ENCODE measurements around the gene CWH43.
"Not testable (repeated sequence)": the region's sequence is repeated elsewhere in the genome, so short reads cannot be mapped to it uniquely, and the experiment has no call there.

Gene CWH43

DNA sequence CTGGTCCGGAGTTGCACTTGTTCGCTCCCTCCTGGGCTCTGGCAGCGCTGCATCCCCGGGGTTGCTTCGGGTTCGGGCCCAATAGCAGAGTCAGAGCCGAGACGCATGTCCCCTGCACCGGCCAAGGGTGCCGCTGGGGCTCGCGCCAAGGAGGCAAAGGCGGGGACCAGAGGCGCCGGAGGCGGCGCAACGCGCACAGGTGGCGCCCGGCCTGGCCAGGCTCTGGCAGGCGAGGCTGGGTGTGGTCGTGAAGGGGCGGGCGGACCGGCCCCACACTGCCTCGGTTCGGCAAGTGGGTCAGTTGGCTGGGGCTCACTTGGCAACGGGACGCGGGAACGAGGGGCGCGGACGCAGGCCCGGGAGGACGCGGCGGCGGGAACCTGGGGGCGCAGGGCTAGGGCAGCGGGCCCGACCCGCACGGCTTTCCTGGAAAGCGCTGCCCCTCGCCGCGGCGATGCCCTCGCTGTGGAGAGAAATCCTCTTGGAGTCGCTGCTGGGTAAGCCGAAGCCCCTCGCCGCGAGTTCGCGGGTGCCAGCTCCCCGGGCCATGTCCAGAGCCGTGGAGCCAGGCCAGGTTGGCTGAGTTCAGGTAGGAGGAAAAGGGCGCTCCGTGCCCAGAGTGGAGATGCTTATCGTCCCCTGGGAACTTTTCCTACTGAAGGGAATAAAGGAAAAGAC is at the start of gene CWH43:
TSS of gene CWH43 (plus strand) at position 300 of the 678 bp plus-strand sequence. CDS start at position 455, 155 bp downstream.
- DNase-seq: no peak

DNA sequence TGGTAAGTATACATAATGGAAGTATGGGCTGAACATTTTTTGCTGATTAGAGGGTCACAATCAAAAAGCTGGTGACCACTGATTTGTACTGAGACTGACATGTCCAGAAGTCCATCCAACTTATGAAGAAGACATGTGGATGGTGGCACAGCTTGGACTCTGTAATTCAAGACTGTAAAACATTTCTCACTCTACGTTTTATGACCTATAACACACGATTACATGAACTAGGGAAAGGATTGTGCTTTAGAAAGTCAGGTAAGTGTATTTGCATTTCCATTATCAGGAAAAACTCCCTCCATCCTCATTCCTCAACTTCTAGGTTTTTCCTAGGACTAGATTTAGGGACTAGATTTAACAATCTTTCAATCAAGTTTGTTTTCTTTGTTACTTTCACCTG is 49.0 kb upstream of the CWH43 start:
- no peak for DNase-seq

DNA sequence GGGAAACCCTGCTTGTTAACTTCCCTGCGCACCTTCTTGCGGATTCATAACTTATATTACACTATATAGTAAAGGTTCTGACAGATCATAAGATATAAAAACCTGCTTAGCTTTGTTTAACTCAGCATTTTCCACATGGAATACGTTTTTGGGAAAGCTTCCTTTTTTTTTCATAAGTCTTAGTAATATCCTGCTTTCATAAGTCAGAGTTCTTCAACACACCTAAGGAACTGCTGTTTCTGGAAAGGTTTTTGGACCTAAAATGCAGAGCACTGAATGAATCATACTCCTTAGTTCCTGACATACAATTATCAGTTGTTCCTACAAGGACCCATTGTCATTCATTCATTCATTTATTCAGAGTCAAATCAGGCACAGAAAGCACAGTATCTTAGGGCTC is 47.2 kb upstream of the CWH43 start:
- no peak for DNase-seq

DNA sequence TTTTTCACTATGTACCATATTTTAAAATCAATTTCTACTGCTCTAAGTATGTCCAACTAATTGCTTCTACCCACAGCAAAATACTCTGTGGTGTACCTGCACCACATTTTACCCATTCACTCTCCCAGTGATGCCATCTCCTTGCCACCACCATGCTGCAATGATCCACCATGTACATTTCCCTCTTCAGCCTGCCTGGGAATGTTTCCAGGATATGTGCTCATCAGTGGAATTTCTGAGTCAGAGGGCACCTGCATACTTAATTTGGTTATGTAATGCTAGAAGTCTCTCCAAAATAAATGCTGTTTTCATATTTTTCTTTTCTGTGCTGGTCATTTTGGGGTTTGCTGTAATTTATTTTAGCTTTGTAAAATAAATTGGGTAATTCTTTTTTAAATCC is 46.3 kb upstream of the CWH43 start:
- no peak for DNase-seq

DNA sequence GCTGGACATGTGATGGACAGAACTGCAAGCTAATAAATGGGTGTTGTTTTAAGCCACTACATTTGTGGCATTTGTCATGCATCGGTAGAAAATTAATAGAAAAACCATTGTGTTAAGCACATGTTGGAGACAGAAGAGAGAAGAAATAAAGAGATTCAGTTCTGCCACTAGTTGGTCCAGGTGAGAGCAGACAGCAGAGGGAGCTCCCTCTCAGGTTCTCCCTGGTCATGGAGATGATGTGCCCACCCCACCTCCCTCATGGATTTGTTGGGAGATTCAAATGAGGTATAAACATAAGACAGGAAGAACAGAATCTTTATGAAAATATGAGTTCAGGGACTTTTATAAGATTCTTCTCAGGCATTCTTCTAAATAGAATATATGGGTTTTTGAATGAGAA is 42.7 kb upstream of the CWH43 start:
- DNase-seq: peak in 1 of 3 experiments; percentile 35

GRCh38 chr4:48944252-48944651 is 41.8 kb upstream of the CWH43 start:
- DNase-seq: peak in 1 of 3 experiments; percentile 25

DNA sequence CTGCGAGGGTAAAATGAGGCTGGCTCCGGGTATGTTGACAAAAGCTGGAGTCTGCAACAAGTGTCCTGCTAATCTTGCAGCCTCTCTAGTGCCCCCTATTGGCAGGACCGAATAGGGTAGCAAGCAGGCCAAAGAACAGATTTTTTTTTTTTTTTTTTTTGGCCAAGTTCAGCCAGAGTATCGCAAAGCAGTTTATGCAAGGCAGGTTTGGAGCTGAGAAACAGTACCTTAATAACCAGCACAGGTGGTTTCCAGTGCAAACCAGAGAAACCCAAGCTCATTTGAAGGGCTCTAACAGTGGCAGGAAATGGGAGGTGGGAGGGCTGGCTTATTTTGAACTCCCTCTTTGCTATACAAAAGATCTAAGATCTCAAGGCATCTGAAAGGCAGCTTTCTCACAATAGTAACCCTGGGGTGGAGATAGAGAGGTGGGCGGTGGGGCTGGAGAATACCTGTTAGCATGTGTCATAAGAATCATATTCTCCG is 41.3 kb upstream of the CWH43 start:
- peak in 1 of 3 experiments; percentile 25 for DNase-seq

DNA sequence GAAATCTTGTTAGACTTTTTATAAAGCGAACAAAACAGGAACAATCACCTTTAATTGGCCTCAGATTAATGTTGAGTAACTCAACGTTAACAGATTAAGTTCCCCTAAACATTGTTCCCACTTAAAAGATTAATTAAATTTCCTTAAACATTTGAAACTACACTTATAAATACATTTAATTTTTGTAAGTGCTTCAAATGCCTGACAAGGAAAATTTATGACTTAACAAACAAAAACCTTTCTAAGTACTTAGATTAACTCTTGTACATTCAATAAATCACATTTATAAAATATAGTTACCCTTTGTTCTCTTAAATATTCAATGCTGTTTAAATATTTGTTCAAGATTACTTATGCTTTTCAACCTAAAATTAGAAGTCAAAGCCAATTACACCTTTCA is 40.1 kb upstream of the CWH43 start:
- DNase-seq: peak; percentile 35 to 83 (median 35)

DNA sequence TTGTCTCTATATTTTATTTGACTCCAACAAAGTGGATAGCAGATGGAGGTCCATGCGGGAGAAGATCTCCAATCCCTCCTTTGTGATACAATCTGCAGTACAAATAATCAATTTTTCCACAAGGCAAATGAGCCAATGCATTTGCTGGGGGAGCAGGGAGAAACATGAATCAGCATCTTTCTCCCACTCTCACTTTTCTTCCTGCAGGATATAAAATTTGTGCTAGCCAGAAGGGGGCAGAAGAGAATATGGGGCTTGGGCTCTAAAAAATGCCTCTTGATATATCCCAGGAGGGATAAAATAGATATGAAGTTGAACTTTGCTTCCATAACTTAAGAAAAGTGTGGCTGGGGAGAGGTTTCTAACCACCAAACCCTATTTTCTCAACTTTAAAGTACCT is 38.3 kb upstream of the CWH43 start:
- DNase-seq: no peak

- no peak for DNase-seq
These were observed 37.0 kb upstream of the CWH43 start for GRCh38 chr4:48949086-48949485.

DNA sequence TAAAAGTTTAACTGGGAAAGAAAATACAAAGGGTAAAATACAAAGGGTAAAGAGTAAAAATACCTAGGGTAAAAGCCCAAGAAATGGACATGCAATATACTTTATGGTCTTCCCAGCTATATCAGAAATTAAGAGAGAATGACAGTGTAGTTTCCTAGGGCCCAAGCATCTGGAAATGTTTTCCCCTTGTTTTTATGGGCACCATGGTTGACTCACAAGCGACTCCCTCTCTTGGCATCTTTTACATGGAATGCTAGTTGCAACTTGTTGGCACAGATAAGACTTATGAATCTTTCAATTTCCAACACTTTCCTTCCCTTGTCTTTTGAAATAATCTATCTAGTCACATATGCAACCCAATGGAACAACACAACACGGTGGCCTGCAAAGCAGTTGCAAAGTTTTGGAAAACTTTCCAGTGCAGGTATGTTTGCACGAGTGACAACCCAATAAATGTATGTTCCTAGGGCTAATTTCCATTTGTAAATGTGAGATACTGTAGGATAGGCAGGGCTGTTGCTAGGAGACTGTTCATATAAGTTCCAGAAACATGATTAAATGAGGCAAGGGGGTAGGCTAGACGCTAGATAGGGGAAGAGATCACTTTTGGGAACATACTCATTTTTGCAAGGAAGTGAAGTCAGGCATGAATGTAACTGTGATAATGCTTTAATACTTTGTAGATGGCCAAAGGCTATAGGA is 36.4 kb upstream of the CWH43 start:
- no peak for DNase-seq

DNA sequence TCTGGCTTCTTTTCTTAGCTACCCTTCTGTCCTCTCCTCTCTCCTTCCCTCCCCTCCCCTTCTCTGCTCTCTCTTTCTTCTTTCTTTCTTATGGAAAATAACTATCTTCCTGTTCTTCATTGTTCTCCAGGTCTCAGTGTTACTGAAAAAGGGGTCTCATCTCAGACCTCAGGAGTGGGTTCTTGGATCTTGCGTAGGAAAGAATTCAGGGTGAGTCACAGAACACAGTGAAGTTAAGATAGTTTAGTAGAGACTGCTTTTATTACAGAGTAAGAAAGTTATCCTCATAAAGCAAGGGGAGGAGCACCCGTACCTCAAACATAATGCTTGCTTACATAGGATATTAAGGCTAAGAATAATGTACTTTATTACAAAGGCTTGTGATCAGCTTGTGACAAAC is 31.8 kb upstream of the CWH43 start:
- no peak for DNase-seq

GRCh38 chr4:48957366-48957765 is 28.7 kb upstream of the CWH43 start:
- DNase-seq: not testable (repeated sequence)

DNA sequence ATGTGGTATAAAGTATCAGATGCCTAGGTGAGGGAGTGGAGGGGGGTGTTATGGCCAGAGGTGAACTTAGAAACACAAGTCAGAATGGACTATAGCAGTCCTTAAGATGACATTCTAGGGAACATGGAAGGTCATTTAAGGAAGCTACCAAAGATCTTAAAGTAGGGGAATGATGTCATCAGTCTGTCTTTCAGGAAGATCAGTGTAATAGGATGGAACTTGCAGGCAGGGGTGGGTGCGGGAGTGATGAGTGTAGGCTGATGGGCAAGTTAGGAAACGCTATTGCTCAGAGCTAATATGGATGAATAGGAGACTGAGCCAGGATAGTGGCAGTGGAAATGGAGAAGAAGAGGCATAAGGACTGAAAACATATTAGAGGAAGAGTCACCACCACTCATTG is 27.5 kb upstream of the CWH43 start:
- no peak for DNase-seq

DNA sequence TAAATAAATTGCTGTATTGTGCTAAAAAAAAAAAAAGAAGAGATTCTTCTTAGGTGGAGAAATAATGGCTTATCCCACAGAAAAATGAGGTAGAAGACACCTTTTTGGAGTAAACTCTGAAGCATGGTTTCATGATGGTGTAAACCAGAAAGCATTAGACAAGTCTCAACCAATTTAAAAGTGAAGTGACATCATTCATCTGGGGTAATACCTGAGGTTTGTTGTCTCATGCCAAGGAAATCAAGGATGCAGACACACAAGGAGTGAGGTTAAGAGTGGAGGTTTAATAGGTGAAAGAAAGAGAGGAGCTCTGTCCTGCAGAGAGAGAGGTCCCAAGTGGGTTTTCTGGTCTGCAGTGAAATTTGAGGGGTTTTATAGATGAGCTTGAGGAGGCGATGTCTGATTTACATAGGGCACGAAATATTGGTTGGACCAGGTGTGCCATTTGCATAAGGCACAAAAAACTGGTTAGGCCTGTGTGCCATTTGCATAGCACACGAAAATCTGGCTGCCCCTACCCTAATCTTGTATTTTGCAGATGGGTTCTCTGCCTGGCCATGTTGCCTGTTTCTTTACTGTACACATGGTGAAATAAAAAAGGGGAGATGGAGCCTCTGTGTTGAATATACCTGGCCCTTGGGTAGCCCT is 25.0 kb upstream of the CWH43 start:
- peak in 1 of 3 experiments; percentile 30 for DNase-seq

- DNase-seq: no peak
These were observed 23.4 kb upstream of the CWH43 start for GRCh38 chr4:48962636-48963035.

- peak; percentile 57 to 91 (median 87) for DNase-seq
These were observed 22.9 kb upstream of the CWH43 start for GRCh38 chr4:48963042-48963679.

DNA sequence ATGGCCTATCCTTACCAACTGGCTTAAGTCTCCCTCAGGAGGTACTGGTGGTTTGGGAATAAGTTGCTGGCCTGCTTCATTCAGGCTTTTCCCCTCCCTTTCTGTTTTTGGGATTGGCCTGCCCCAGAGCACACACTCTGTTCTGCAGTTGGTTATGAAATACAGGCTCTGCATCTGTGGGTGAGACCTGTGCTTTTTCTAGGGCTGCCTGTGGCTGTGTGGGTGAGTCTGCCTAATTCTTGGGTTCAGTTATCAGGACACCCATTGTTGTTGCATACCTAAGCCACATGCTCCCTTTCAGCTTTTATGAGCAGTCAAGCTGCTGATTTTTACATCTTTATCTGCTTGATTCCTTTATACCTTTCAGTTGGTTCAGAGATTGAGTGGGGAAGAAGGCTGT is 19.0 kb upstream of the CWH43 start:
- DNase-seq: no peak

DNA sequence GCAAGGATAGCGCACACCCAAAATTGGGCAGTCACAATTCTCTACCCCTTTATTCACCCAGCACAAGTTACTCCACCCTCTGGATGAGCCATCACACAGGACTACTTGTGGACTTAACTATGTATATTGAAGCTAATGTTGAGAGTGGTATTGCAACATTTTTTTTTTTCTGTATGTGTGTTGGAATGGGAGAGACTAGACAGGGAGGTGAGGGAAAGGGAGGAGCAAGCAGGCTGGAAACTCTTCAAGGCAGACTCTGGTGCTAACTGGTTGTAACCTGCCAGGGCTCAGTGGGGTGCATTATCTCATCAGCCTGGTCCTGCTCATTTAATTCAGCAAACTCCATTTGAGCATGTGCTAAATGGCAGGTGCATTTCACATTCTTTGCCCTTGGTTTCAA is 18.4 kb upstream of the CWH43 start:
- DNase-seq: peak in 1 of 3 experiments; percentile 29

DNA sequence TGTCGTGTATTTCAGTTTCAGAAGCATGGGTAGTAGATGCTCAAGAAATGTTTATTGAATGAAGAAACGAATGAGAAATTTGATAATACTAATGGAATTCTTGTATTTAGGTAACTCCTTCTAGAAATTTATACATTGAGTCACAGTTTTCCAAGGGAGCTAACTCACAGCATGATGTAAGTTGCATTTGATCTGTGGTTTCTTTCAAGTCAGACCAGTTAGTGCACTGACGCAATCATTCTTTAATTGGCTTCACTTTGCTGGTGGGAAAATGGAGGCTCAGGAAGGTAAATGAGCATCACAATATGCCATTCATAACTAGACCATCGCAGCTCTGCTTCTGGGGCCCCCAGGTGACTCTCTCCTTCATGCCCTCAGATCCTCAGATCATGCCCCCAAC is 17.3 kb upstream of the CWH43 start:
- DNase-seq: no peak

DNA sequence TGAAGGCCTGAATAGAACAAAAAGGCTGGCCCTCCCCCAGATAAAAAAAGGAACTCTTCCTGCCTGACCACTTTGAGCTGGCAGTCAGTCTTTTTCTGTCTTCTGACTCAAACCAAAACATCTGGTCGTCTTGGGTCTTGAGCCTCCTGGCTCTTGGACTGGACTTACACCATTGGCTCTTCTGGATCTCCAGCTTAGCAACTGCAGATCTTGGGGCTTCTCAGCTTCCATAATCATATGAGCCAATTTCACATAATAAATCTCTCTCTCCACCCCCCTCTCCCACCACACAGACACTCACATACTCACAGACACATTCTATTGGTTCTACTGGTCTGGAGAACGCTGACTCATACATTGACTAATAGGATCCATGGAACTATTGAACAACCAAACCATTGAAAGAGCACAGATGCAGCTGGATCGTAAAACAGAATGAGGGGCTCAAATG is 15.6 kb upstream of the CWH43 start:
- no peak for DNase-seq

DNA sequence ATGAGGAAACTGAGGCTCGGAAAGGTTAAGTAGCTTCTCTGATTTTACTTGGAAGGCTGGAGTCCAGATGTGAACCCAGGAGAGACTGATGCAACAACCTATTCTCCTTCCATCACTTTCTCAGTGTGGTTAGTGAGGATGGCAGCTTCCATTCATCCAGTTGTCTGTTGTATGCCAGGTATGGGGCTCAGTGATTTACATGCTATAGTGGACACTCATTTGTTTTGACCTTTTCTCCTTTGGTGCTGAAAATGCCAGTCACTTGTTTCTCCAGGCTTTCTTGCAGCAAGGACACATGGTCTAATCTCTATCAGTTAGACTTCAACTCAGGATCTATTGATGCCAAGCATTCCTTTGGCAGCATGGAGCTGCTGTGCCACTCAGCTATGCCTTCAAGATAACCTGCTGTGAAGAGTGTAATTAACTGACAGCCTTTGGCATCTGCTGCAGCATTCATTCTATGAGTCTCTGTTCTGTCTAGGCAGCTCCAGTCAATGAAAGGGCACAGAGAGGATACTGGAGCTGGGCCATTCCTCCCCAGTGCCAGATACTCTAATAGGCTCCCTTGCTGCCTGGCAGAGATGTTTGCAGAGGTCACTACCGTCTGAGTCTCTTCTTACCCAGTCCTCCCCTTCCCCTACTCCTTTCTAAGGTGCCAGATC is 11.0 kb upstream of the CWH43 start:
- DNase-seq: no peak

GRCh38 chr4:48976041-48976440 is 10.0 kb upstream of the CWH43 start:
- DNase-seq: no peak

All from NCI-H1417 (cell line).